HUES64 (cell line): Measurements from ENCODE around the gene ST8SIA6.

Source experiments
- H3K27ac ChIP-seq: 2 replicates; pipeline ENCODE4 v1.7.0; 2013; ENCODE audit warnings: low read depth, low read length, inconsistent platforms
- H3K27me3 ChIP-seq: 2 replicates; pipeline ENCODE4 v1.6.1; 2013; ENCODE audit warnings: mild to moderate bottlenecking, low read length; ENCODE audit not compliant: insufficient read depth
- H3K36me3 ChIP-seq: 2 replicates; pipeline ENCODE4 v1.6.1; 2013; ENCODE audit warnings: mild to moderate bottlenecking, low read length; ENCODE audit not compliant: insufficient read depth
- H3K4me1 ChIP-seq: 2 replicates; pipeline ENCODE4 v1.6.1; 2013; ENCODE audit warnings: mild to moderate bottlenecking, low read length, moderate library complexity; ENCODE audit not compliant: insufficient read depth
- H3K4me3 ChIP-seq: 2 replicates; pipeline ENCODE4 v1.5.1; 2013; ENCODE audit warnings: mild to moderate bottlenecking, low read length, moderate library complexity
- H3K9ac ChIP-seq: 2 replicates; pipeline ENCODE4 v1.6.1; 2013; ENCODE audit warnings: mild to moderate bottlenecking, low read depth, low read length
- H3K9me3 ChIP-seq: 2 replicates; pipeline ENCODE4 v1.6.1; 2013; ENCODE audit warnings: low read depth, low read length; ENCODE audit not compliant: insufficient read depth
- WGBS: fragments of 150-250, 120-280 bp; methylation state at CpG from one replicate; pipeline ENCODE4 v1.1.7; 2013; ENCODE audit warnings: missing lambda C conversion rate; 5-methylcytosine and 5-hydroxymethylcytosine counted together

Gene ST8SIA6

DNA sequence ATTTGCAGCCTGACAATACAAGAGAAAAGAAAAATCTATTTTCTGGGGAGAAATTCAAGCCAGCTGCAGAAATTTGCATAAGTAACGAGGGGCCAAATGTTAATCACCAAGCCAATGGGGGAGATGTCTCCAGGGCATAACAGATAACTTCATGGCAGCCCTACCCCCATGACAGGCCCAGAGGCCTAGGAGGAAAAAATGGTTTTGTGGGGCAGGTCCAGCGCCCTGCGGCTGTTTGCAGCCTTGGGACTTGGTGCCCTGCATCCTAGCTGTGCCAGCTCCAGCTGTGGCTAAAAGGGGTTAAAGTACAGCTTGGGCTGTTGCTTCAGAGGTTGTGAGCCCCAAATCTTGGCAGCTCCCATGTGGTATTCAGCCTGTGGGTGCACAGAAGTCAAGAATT, 172.1 kb downstream of the ST8SIA6 start:
- Histone ChIP-seq H3K4me1 (no peaks in the 10 kb centered on the region), H3K36me3 (no peaks in the 10 kb centered on the region), H3K27me3 (no peaks in the 10 kb centered on the region), H3K27ac (no peak overlapping the region), H3K9me3 (peaks cover 48% of the 10 kb centered on the region), H3K4me3 (no peak overlapping the region), H3K9ac (no peak overlapping the region)
- WGBS = 93% methylated on average over 3 of the region's 3 CpGs

GRCh38 chr10:17278607-17279240, 175.7 kb downstream of the ST8SIA6 start:
- H3K27me3 ChIP-seq = no peaks in the 10 kb centered on the region

DNA sequence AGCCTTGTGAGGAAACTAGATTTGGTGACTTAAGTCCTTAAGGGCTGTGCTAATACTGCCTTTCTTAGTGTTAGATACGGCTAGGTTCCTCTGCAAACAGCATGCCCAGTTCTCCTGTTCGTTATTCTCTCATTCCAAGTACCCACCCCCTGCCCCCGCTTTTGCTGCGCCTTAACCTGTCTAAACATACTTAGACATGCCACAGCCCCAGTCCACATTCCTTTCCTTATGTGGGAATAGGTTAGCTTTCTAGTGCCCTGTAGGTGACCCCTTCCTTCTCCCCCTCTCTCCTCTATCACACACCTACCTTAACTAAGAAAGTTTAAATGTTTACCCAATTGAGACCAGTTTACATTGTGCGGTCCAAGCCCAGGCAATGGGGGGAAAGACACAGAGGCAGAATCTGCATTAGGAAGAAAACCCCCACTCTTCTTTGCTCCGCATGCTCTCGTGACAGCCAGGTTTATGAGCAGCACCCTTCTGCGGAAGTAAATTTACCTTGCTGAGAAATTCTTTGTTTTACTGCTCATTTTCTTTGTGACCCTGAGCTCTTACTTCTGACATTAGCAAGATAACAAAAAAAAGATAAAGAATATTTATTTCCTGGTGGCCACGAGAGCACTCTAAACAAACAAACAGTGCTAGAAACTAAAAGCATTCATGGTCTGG, 177.5 kb downstream of the ST8SIA6 start:
- no peak overlapping the region for H3K27ac ChIP-seq
- 86% methylated on average over 8 of the region's 9 CpGs for WGBS

More at GRCh38 chr10:17278607-17279240, 175.7 kb downstream of the ST8SIA6 start:
- Histone ChIP-seq H3K27ac (no peak overlapping the region), H3K9ac (no peak overlapping the region), H3K4me1 (no peaks in the 10 kb centered on the region), H3K4me3 (no peak overlapping the region), H3K36me3 (no peaks in the 10 kb centered on the region), H3K9me3 (peaks cover 54% of the 10 kb centered on the region)
- 95% methylated on average over 4 of the region's 4 CpGs for WGBS

GRCh38 chr10:17273403-17273802, 181.0 kb downstream of the ST8SIA6 start:
- no peak overlapping the region for H3K9ac ChIP-seq
- WGBS = 74% methylated on average over 2 of the region's 2 CpGs
- no peaks in the 10 kb centered on the region for H3K36me3 ChIP-seq
- H3K4me1 ChIP-seq = no peaks in the 10 kb centered on the region
- H3K9me3 ChIP-seq = peaks cover 18% of the 10 kb centered on the region
- H3K27ac ChIP-seq = no peak overlapping the region
- H3K4me3 ChIP-seq = no peak overlapping the region
- H3K27me3 ChIP-seq = no peaks in the 10 kb centered on the region

More for the DNA sequence above, 177.5 kb downstream of the ST8SIA6 start:
- Histone ChIP-seq H3K4me1 (no peaks in the 10 kb centered on the region), H3K27me3 (no peaks in the 10 kb centered on the region), H3K9ac (no peak overlapping the region), H3K9me3 (peaks cover 36% of the 10 kb centered on the region), H3K36me3 (no peaks in the 10 kb centered on the region), H3K4me3 (no peak overlapping the region)

DNA sequence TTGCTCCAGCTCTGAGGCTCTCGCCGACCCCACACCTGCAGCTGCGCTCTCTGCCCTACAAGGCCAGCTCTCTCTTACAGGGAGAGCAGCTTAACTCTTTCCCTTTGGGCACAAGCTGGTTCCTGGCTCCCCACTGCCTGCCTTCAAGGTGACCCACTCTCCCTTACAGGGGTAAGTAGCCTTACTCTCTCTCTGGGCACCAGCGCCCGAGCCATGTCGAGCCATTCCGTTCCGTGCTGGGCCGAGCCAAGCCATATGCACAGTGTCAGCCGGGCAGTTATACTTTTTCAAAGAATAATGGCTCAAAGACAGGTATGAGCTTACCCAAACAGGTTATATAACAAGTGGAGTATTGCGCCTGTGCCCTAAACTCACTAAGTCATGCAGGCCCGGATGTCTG, 181.7 kb downstream of the ST8SIA6 start:
- H3K9ac ChIP-seq = no peak overlapping the region
- peaks cover 14% of the 10 kb centered on the region for H3K9me3 ChIP-seq
- H3K27ac ChIP-seq = no peak overlapping the region
- H3K27me3 ChIP-seq = no peaks in the 10 kb centered on the region
- H3K4me1 ChIP-seq = no peaks in the 10 kb centered on the region
- H3K36me3 ChIP-seq = no peaks in the 10 kb centered on the region
- H3K4me3 ChIP-seq = no peak overlapping the region
- WGBS = 93% methylated on average over 12 of the region's 12 CpGs
